IPS-NIHi7 (cell line): ENCODE data around the gene ARHGEF17.
"Not testable (repeated sequence)": the region's sequence is repeated elsewhere in the genome, so short reads cannot be mapped to it uniquely, and the experiment has no call there.

Source experiments
- DNase-seq: peaks from one replicate; pipeline ENCODE4 v3.0.0; 2012; ENCODE audit warnings: mixed read lengths; ENCODE audit errors: extremely low spot score

The ARHGEF17 gene, protein sequence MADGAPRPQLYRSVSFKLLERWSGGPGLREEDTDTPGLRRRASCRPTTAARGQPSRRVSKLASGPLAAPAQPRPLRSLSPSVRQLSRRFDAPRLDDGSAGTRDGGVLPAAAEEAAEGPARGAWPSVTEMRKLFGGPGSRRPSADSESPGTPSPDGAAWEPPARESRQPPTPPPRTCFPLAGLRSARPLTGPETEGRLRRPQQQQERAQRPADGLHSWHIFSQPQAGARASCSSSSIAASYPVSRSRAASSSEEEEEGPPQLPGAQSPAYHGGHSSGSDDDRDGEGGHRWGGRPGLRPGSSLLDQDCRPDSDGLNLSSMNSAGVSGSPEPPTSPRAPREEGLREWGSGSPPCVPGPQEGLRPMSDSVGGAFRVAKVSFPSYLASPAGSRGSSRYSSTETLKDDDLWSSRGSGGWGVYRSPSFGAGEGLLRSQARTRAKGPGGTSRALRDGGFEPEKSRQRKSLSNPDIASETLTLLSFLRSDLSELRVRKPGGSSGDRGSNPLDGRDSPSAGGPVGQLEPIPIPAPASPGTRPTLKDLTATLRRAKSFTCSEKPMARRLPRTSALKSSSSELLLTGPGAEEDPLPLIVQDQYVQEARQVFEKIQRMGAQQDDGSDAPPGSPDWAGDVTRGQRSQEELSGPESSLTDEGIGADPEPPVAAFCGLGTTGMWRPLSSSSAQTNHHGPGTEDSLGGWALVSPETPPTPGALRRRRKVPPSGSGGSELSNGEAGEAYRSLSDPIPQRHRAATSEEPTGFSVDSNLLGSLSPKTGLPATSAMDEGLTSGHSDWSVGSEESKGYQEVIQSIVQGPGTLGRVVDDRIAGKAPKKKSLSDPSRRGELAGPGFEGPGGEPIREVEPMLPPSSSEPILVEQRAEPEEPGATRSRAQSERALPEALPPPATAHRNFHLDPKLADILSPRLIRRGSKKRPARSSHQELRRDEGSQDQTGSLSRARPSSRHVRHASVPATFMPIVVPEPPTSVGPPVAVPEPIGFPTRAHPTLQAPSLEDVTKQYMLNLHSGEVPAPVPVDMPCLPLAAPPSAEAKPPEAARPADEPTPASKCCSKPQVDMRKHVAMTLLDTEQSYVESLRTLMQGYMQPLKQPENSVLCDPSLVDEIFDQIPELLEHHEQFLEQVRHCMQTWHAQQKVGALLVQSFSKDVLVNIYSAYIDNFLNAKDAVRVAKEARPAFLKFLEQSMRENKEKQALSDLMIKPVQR (N-terminal part only)

DNA sequence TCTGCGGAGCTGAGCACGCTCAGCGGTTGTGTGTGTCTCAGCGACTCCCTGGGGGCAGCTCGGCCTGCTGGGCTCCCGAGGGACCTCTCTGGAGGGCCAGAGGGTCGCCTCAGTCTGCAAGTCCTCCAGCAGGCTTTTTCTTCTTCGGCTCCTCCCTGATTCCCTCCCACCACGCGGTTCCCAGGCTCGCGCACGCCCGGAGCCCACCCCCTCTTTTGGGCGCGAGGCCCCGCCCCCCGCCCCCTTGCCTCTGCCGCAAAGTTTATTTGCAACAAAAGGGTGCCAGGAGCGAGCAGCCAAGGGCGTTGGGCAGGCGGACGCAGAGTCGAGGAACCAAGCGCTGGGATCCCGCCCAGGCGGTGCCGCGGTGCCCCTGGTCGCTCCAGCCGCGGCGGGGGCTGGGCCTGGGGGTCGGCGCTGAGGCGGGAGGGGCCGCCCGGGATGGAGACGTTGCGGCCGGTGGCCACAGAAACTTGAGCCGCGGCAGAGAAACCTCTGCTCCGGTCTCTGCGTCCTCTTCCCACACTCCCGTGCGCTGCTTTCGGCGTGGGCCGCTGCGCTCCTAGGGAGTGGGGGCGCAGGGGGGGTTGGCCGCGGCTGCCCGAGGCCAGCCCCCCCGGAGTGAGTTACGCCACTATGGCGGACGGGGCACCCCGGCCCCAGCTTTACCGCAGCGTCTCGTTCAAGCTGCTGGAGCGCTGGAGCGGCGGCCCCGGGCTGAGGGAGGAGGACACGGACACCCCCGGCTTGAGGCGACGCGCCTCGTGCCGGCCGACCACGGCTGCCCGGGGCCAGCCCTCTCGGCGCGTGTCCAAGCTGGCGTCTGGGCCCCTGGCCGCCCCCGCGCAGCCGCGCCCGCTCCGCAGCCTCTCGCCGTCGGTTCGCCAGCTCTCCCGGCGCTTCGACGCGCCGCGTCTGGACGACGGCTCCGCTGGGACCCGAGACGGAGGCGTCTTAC lies at the start of gene ARHGEF17:
Gene ARHGEF17 (plus strand): TSS at position 274 of the 958 bp plus-strand sequence. CDS start 363 bp downstream, at position 637.
- peak; percentile 75 for DNase-seq

DNA sequence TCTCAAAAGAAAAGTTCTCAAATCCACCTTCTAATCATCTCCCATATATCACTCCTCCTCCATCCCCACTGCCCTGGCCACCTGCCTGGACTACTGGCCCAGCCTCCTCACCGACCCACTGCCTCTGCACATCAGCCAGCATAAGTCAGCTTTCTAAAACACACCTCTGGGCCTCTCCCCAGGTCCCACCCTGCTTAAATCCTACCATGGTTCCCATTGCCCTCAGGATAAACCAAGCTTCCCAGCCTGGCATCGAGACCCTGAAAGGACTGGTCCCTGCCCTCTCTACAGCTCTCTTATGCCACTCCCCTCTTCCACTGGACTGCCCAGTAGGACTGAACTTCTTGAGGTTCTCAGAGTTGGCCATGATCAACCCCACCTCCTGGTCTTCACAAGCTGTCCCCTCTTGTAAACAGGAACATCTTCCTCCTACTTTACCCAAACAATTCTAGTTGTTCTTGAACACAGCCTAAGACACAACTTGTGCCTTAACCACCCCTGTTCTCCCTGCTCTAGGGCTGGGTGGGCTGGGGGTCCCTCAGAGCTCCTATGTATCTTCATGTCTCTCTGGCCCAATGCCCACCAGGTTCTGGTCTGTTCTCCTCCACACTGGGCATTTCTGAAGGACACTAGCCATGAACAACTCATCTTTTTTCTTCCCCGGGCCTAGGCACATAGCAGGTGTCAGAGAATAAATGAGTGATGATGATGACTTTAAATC lies 48.5 kb upstream of the ARHGEF17 start:
- DNase-seq, result no peak

DNA sequence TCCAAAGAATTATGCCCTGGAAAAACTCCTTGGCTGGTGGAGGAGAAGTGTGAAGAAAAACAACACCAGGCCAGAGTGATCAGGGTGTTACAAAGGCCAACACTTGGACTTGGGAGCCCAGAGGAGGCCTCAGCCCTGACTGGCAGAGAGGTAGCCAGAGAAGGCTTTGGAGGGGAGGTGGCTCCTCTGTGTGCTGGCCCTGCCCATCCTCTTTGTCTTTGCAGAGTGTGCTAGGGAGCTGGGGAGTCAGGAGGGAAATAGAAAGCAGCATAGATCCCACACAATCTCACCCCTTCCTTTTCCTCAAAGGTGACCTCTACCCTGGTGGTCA lies 48.0 kb upstream of the ARHGEF17 start:
- DNase-seq, result no peak

DNA sequence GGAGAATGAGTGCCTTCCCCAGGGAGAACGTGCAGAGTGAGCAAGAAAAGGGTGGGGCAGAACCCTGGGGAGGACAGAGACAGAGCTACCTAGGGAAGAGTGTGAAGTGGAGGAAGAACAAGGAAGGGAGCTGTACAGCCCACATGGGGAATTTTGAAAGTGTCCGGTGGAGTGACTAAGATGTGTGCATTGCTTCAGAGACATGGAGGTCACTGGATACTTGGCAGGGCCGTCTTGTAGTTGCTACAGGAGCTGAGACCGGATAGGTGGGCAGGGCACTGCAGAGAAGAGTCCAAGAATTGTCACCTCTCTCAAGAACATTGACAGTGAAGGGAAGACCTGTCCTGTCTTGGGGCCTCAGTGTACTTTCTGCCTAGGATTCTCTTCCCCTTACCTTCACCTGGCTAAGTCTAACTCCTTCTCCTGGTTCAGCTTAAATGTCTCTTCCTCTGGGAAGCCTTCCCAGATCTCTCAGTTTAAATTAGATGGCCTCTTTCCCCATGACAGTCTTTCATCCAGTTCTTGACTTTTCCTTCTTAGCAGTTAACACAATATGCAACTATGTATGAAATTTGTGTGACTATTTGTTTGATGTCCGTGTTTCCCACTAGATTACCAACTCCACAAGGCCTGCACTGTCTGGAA lies 45.1 kb upstream of the ARHGEF17 start:
- no peak for DNase-seq

DNA sequence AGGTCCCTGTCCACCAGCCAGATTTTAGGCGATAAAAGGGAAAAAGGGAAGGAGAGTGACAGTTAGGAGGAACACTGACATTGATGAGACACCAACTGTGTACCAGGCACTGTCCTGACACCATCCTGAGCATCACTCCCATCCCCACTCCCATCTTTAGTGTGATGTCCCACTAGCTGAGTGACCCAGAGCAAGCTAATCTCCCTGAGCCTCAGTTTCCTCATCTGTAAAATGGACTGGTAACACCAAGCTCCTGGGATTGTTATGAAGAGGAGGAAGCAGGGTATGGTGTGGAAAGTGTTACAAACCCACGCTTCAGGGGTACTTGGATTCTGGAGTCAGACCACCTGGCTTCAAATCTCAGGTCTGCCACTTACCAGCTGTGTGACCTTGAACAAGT lies 44.4 kb upstream of the ARHGEF17 start:
- no peak for DNase-seq

DNA sequence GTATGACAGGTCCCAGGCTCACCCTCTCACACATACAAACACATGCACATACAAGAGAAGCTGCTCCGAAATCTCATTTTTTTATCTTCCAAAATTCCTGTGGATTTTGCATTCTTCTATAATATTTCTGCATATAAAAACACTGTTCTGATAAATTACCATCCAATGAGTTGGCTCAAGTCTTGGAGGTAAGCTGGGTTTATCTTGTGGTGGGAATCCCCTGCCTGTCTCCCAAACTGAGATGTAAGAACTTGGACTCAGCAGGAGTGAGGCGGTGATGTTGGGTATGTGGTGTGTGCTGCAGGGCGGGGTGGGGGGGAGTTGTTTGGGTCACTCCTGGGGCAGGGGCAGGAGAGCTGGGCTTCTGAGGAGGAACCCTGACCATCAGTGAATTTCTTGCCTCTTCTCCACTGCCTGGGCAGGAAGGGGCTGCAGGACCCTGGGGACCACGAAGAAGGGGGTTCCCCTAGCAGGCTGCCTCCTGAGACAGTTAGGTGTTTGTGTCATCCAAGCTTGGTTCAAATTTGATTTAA lies 42.7 kb upstream of the ARHGEF17 start:
- DNase-seq, result no peak

DNA sequence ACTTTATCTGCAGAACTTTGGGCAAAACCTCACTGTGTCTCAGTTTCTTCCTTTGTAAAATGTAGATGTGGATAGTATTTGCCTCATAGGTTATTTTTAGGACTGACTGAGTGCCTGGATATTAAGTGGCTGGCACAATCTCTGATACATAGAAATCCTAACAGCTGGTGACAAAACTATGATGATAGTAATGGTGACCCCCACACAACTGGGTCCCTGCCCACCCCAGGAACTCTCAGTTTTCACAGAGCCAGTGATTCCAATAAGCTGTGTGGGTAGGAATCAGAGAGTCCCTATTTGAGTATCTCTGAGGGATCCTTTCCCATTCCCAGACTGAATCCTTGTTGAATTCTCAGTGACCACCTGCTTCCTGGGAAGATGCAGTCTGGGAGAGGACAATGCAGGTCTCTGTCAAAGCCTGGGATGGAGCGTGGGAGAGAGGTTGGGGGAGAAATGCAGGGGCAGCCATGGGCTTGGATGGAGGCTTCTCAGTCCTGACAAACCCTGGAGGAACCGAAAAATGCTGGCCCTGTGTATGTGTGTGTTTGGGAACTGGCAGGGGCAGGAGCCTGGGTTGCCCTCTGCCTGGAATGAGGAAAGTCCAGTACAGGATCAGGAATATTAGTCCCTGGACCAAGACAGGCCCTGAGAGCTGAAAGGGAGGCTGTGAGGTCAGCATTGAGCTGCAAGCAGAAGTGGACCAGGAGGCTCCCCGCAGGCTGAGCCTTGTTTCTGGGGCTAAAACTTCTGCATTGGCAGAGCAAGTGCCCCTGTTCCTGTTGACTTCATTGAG lies 42.0 kb upstream of the ARHGEF17 start:
- DNase-seq, result no peak

DNA sequence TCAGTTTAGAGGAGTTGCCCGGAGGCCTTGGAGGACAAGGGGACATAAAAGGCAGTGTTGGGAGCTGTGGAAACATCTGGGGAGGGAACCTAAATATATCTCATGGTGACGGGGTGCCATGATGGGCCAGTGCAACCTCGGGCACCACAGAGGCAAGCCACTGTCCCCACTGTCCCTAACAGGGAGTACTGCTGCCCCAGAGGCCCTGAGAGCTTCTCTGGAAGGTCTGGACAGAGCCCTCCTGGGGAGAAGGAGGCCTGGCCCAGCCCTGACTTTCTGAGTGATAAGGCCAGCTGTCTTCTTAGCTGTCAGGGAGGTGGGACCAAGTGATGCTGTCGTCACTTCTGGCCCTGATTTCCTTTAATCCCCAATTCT lies 41.4 kb upstream of the ARHGEF17 start:
- DNase-seq, result no peak

DNA sequence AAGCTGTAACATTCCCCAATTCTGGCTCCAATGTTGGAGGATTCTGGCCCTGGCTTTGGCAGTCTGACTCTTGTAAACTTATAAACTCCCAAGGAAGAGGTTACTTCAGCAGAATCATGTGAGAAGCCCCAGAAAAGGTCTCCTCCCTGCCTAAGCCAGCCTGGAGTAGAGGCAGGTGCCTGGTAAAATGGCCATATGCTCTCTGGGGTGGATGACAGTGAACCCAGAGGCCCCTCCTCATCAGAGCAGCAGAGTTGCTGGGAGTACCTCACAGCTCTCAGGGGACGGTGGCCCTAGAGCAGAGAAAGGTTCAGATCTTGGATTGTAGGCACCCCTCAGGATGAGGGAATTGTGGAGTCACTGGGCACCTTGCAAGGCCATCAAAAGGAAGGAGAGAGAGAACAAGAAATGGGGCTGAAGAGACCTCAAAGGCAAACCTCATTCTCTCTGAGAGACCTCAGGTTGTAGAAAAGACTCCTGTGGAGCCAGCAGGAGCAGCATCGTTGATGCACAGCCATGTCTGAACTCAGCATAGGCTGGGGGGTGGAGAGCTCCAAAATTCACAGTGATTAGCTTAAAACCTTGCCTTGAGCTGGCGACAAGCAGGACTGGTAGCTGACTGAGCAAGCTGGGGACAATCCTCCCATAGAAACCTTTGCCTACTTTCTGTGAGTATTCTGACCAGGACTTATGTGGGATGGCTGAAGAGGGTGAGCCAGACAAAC lies 40.8 kb upstream of the ARHGEF17 start:
- DNase-seq, result no peak

DNA sequence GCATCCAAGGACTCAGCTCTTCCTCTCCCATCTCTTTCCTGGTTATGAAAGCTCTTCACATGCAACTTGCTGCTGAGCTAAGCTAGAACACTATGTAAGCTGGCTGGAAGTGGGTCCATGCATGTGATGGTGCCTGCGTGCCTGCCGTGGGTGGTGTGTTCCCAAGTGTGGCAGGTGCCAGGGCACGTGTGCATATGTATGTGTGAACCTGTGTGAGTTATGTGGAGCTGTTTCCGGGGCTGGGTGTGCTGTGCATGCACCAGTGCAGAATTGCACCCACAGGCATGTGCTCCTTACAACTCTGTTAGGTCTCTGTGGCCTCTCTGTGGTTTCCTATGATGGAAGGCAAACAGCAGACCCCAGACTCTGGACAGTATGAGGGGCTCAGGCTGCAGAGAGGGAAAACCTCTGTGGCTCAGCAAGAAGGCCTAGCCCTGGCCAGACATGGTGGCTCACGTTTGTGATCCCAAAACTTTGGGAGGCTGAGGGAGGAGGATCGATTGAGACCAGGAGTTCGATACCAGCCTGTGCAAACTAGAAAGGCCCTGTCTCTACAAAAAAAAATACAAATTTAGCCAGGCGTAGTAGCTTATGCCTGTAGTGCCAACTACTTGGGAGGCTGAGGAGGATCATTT lies 40.1 kb upstream of the ARHGEF17 start:
- DNase-seq, result no peak

DNA sequence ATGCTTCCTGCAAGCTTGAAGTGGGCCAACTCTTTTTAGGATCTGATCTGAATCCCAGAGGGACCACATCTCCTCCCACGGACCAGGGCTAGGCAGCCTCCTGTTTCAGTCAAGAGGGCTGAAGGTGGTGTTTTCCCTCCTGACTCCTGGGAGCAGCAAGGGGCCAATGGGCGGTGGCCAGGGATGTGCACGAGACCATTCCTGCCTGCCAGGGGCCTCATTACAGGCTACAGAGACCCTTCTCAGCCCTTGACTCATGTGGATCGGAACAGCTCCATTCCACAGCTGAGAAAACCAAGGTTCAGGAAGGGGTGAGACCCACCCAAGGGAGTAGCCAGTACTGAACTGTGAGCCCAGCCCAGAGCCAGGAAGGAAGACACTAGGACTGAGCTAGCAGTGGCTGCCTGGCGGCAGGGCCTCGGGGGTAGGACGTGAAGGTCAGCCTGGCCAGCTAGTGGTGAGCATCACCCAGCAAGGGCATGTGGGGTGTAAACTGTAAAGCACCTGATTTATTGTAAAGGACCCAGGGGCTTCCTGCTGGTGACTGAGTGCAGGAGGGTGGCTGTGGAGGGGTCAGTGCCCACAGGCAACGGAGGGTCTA lies 39.3 kb upstream of the ARHGEF17 start:
- no peak for DNase-seq

DNA sequence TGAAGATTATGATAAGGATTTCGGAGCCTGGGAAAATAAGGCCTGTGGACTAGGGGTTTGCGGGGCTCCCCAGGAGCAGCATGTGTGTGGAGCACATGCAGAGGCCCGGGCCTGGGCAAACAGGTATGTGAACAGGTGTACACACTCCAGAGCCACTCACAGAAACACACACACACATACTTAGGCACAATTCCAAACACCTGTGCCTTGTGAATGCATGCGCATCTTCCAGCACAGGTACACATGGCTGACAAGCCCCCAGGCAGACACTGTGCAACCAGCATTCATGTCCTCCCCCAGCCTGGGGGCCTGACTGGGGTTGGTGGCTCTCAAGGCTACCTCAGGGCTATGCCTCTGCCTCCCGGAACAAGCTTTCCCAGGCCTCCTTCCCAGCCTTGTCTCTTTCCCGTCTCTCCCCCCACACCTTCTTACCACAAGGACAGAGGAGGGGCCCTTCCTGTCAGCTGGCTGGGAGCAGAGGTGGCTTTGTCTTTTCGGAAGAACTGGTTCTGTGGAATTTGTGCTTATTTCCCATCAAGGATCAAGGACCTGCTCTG lies 38.5 kb upstream of the ARHGEF17 start:
- no peak for DNase-seq

DNA sequence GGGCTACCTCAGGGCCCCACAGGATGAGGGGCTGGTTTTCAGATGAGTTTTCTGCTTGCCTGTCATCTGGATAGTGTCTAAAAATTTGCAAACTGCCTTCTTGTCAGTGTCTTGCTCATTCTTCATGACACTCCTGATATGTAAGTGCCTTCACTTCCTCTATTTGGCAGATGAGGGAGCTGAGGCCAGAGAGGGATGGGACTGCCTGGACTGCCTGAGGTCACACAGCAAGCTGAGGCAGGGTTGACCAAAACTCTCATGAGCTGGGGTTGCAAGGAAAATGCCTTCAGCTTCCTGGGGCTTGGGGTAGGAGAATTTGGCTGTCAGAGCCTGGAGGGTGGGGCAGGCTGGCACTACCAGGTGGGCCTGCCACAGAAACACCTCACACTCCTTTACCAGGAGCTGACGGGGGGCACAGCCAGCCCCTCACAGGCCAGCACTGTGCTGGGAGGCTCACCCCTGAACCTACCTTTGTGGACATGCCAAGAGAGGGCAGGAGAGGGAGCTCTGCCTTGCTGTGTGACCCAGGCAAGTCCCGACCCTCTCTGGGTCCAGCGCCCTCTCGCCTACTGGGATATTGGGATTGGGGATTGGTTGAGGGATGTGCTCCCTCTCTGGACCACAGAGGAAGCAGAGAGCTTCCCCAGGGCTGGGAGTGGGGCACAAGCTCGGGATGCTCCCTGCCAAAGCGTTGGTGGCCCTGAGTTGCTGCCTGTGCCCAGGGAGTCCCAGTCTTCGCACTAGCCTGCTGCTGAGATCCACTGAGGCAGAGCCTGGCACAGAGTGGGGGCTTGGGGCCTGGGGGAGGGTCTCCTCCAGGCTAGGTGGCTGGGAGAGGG lies 37.8 kb upstream of the ARHGEF17 start:
- no peak for DNase-seq

DNA sequence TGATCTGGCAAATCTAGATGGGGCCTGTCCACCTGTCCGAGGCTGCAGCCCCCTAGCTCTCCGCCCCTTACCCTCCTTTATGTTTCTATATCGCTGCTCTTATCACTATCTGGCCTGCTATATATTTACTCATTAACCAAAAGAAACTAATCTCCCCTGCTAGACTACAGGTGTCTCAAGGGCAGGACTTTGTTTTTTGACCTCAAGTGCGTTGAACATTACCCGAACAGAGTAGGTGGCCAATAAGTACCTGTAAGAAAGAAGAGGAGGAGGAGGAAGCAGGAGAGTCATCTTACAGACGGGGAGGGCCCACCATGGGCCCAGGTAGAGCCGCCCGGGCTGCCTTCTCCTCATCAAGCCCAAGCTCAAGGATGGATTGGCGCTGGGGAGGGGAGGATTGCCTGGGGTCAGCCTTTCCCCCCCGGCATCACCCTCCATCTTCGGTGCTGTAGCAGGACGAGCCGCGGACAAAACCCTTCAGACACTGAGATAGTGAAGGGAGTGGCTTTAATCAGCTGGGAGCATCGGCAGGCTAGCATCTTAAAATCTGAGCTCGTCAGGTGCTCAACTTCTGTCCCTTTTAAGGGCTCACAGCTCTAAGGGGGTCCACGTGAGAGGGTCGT lies 37.1 kb upstream of the ARHGEF17 start:
- DNase-seq, result no peak

DNA sequence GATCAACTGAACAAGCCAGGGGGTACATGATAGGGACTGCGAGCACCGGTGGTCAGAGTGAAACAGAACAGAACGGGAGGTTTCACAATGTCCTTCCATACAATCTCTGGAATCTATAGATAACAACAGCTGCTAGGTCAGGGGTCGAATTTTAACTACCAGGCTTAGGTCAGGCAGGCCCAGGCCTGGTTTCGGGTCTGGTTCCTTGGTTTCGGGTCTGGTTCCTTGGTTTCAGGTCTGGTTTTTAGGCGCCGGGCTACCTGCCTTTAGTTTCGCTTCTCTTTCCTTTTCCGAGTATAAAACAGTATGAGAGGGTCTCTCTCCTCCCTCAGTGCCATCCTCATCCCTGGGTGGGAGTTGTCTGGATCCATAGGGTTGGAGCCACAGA lies 36.6 kb upstream of the ARHGEF17 start:
- not testable (repeated sequence) for DNase-seq
